ENCODE results near the gene VPS13D. TPM values are rescaled to one million over a fixed set of nuclear protein-coding genes. Genes with fewer than 3 reads are reported as not detected.

VPS13D gene
- total RNA-seq, 1 experiment from 2014 or later: 31.6 TPM

DNA sequence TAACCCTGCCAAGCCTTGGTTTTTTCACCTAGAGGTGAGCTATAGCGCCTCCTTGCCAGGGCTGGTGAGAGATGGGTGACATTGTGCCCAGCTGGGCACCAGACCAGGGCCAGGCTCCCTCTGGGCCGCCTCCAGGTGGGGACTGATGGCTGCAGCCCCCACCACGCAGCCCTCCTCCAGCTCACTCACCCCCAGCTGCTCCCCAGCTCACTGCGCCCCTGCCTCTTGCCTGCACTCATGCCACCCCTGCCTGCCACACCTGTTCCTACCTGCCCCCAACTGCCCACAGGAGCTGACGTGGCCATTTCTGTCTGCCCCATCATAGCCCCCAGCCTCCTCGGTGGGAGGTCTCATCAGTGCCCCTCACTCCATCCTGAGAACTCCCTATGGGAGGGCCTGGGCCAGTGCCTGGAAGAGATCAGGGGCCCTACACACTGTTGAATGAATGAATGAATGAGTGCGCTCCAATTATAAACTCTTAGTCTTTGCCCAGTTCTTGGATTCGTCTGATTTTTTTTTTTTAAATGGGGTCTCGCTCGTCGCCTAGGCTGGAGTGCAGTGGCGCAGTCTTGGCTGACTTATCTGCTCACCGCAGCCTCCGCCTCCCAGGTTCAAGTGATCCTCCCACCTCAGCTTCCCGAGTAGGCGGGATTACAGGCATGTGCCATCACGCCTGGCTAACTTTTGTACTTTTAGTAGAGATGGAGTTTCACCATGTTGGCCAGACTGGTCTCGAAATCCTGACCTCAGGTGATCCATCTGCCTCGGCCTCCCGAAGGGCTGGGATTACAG is 26.4 kb upstream of the VPS13D start:
- POLR2A ChIA-PET: no interaction called here
- no peaks in the 10 kb centered on the region for H3K79me2 ChIP-seq (ENCODE audit: insufficient read depth, low read length)
- ATAC-seq (no peak), DNase-seq (ENCODE audit: low read depth, low spot score) (no peak)
- CTCF ChIA-PET: interaction anchor here (6.0 kb wide), 1 partner anchor 78 kb away, joined by 45 read pairs; no protein-coding TSS in a partner anchor
- no peak overlapping the region for H2AFZ ChIP-seq (ENCODE audit: low read depth, low read length, poor library complexity, severe bottlenecking)
- no peaks in the 10 kb centered on the region for H4K20me1 ChIP-seq (ENCODE audit: insufficient read depth)
- RAD21 ChIA-PET (ENCODE audit: low non-redundant PET in 1 of 2, low total read pairs in 2 of 2, uncharacterized antibody in 2 of 2, unreplicated experiment in 2 of 2): interaction anchor here in 1 of 2 experiments (1.1 kb wide), 1 partner anchor 78 kb away, joined by 4 read pairs; no protein-coding TSS in a partner anchor
- TF ChIP-seq SRF (IDR thresholded peaks at IDR 0.05; ENCODE audit: low read depth) (no peak), MAX (IDR thresholded peaks at IDR 0.05) (no peak), SP1 (IDR thresholded peaks at IDR 0.05; ENCODE audit: low read depth) (no peak), JUND (IDR thresholded peaks at IDR 0.05) (no peak), ELF1 (IDR thresholded peaks at IDR 0.05; ENCODE audit: borderline replicate concordance, low read depth) (no peak), ZFX (IDR thresholded peaks at IDR 0.05) (no peak), ZBTB33 (IDR thresholded peaks at IDR 0.05; ENCODE audit: extremely low read depth, insufficient replicate concordance, low read length) (no peak)
- peaks cover 6 to 9% of the 10 kb centered on the region in 2 experiments; a peak in 3 of 4 replicates for H3K4me1 ChIP-seq (ENCODE audit: control insufficient read depth in 1 of 2, insufficient read depth in 2 of 2, low read length in 2 of 2)
- H3K9me2 ChIP-seq (ENCODE audit: insufficient read depth): no peaks in the 10 kb centered on the region
- no peak overlapping the region for H3K4me3 ChIP-seq (replicated peaks in 1 of 2; ENCODE audit: low read depth in 1 of 2, low read length in 2 of 2)
- no peaks in the 10 kb centered on the region for H3K27me3 ChIP-seq (ENCODE audit: insufficient read depth, low read length)
- BruUV-seq (replicated peaks): no TSS peak
- H3K9ac ChIP-seq (ENCODE audit: low read length): no peak overlapping the region
- no peak overlapping the region for H3K4me2 ChIP-seq (ENCODE audit: low read length)
- intact Hi-C loops (cut with micrococcal nuclease): loop anchor here (10.0 kb wide), 1 partner anchor 369 kb away; no protein-coding TSS in a partner anchor
- H3K9me3 ChIP-seq (ENCODE audit: control insufficient read depth in 1 of 2, insufficient read depth in 1 of 2, low read depth in 1 of 2, low read length in 2 of 2): no peaks in the 10 kb centered on the region
- no peak overlapping the region for H3K27ac ChIP-seq (ENCODE audit: low read depth, low read length)
- H3K36me3 ChIP-seq (ENCODE audit: control insufficient read depth in 1 of 2, insufficient read depth in 2 of 2, low read length in 2 of 2): no peaks in the 10 kb centered on the region

All from HCT116 (cell line).